B cell (primary cell): Measurements from ENCODE around the gene CNTNAP2. TPM values are rescaled to one million over a fixed set of nuclear protein-coding genes. Genes with fewer than 3 reads are reported as not detected.

Experiments
- ATAC-seq: fragments of 200-7000 bp; cut with Tn5 transposase; one replicate; pipeline ENCODE4 v1.10.0; 2021; ENCODE audit warnings: low read depth, mild to moderate bottlenecking, moderate number of reproducible peaks, moderate library complexity
- CTCF ChIA-PET: fragments of 350-600 bp; sonication (Branson Sonifier 250); formaldehyde crosslinking; loops from one replicate; lab custom pipeline; 2021; ENCODE audit warnings: antibody characterized with exemption, inconsistent platforms; lab: Charles Lee
- POLR2A ChIA-PET: fragments of 350-600 bp; sonication (Branson Sonifier 250); formaldehyde crosslinking; loops from one replicate; lab custom pipeline; 2021; ENCODE audit warnings: antibody characterized with exemption; lab: Charles Lee
- DNase-seq: peaks from one replicate; pipeline ENCODE4 v3.0.0; 2013
- H2AFZ ChIP-seq: 2 replicates; pipeline ENCODE4 v1.6.1; 2012; ENCODE audit warnings: mild to moderate bottlenecking, low read depth, low read length; ENCODE audit not compliant: insufficient read depth, poor library complexity, severe bottlenecking
- H3K27ac ChIP-seq, 2 donors: 1 replicate in 1 of 2; 2 replicates in 1 of 2; pipeline ENCODE4 v1.5.1; 2012 to 2013; ENCODE audit warnings: low read length in 2 of 2, mild to moderate bottlenecking in 2 of 2, moderate library complexity in 1 of 2
- H3K27me3 ChIP-seq, 4 experiments: fragments of 200-600 bp in 1 of 4; sonication (generic) in 1 of 4; replicated peaks in 1 of 4; 1 replicate in 2 of 4; 2 replicates in 2 of 4; pipeline versions ENCODE4 v1.6.1 to v1.7.0; 2013 to 2016; ENCODE audit warnings: low read length in 3 of 4, mild to moderate bottlenecking in 2 of 4, mixed read lengths in 1 of 4, moderate library complexity in 1 of 4; ENCODE audit not compliant: insufficient read depth in 4 of 4, control insufficient read depth in 3 of 4; ENCODE audit errors: control extremely low read depth in 1 of 4
- H3K36me3 ChIP-seq, 2 experiments: replicated peaks in 1 of 2; 1 replicate in 1 of 2; 2 replicates in 1 of 2; pipeline versions ENCODE4 v1.6.1 to v1.7.1; 2013; ENCODE audit warnings: low read length in 1 of 2; ENCODE audit not compliant: insufficient read depth in 2 of 2, control insufficient read depth in 1 of 2; ENCODE audit errors: control extremely low read depth in 1 of 2, extremely low read depth in 1 of 2
- H3K4me1 ChIP-seq, 2 donors: fragments of 200-600 bp in 1 of 2; sonication (generic) in 1 of 2; 1 replicate in 1 of 2; 2 replicates in 1 of 2; pipeline versions ENCODE4 v1.5.1 to v1.6.1; 2013 to 2017; ENCODE audit warnings: low read length in 2 of 2; ENCODE audit not compliant: control insufficient read depth in 2 of 2, insufficient read depth in 2 of 2
- H3K4me2 ChIP-seq: replicated peaks from 2 replicates; pipeline ENCODE3; 2012; ENCODE audit warnings: mild to moderate bottlenecking, low read depth, low read length; ENCODE audit not compliant: poor library complexity, severe bottlenecking
- H3K4me3 ChIP-seq, 5 experiments: fragments of 200-600 bp in 1 of 5; sonication (generic) in 1 of 5; 1 replicate in 3 of 5; 2 replicates in 2 of 5; pipeline versions ENCODE4 v1.5.1 to v1.7.0; 2011 to 2016; ENCODE audit warnings: low read length in 4 of 5, mild to moderate bottlenecking in 4 of 5, low read depth in 2 of 5, control low read depth in 1 of 5, moderate library complexity in 1 of 5; ENCODE audit not compliant: insufficient read depth in 1 of 5; ENCODE audit errors: control extremely low read depth in 1 of 5, extremely low read depth in 1 of 5
- H3K79me2 ChIP-seq: fragments of 200-600 bp; sonication (generic); one replicate; pipeline ENCODE4 v1.6.0; 2016; ENCODE audit warnings: low read length; ENCODE audit not compliant: control insufficient read depth, insufficient read depth
- H3K9ac ChIP-seq: fragments of 200-600 bp; sonication (generic); 2 replicates; pipeline ENCODE4 v1.6.1; 2017; ENCODE audit warnings: mild to moderate bottlenecking, low read length, moderate library complexity
- H3K9me3 ChIP-seq, 3 donors: one replicate each; pipeline versions ENCODE4 v1.6.1 to v1.7.1; 2013; ENCODE audit warnings: low read length in 2 of 3; ENCODE audit not compliant: control insufficient read depth in 2 of 3, insufficient read depth in 1 of 3; ENCODE audit errors: control extremely low read depth in 1 of 3
- H4K20me1 ChIP-seq: 2 replicates; pipeline ENCODE4 v1.6.0; 2012; ENCODE audit warnings: mild to moderate bottlenecking, low read length; ENCODE audit not compliant: insufficient read depth, control insufficient read depth, poor library complexity, severe bottlenecking
- H3K27ac Mint-ChIP-seq: one replicate; pipeline ENCODE4 v1.8.0; 2021; ENCODE audit warnings: mixed read lengths
- H3K27me3 Mint-ChIP-seq: one replicate; pipeline ENCODE4 v1.8.0; 2021; ENCODE audit warnings: mixed read lengths
- H3K4me1 Mint-ChIP-seq: one replicate; pipeline ENCODE4 v1.8.0; 2021; ENCODE audit warnings: mixed read lengths
- H3K4me3 Mint-ChIP-seq: one replicate; pipeline ENCODE4 v1.8.0; 2021; ENCODE audit warnings: mixed read lengths
- H3K9me3 Mint-ChIP-seq: one replicate; pipeline ENCODE4 v1.8.0; 2022; ENCODE audit warnings: mixed read lengths; ENCODE audit not compliant: insufficient read depth
- EZH2 ChIP-seq: IDR thresholded peaks from 2 replicates; pipeline ENCODE4 v1.6.1; 2012; ENCODE audit warnings: borderline replicate concordance, low read depth, mild to moderate bottlenecking, moderate library complexity, low read length; ENCODE audit not compliant: insufficient read depth, poor library complexity, severe bottlenecking
- WGBS: methylation state at CpG from one replicate; pipeline ENCODE4 v1.1.5; 2013; ENCODE audit warnings: missing lambda C conversion rate; ENCODE audit not compliant: insufficient coverage; 5-methylcytosine and 5-hydroxymethylcytosine counted together
- intact Hi-C: fragments of 100-400 bp; cut with micrococcal nuclease; formaldehyde crosslinking; loops from one replicate; pipeline ENCODE4 v1.10.0; 2022
- polyA plus RNA-seq: library from polyadenylated mRNA; depleted of rRNA; stranded (reverse); fragments of >200 nt; gene quantifications from 2 replicates; pipeline ENCODE4 v1.2.3, GENCODE V29; 2012
- total RNA-seq, 2 donors: library from RNA; stranded (reverse); fragments of 120-200 nt in 1 of 2; gene quantifications; 1 replicate in 1 of 2; 2 replicates in 1 of 2; pipeline versions ENCODE4 v1.2.3 to v1.2.4, GENCODE V29; 2013 to 2022
- TF ChIP-seq, protein P1 (sequence below): fragments of 200-600 bp; IDR thresholded peaks from one replicate; pipeline ENCODE4 v1.8.0; 2022; ENCODE audit warnings: antibody characterized with exemption, mild to moderate bottlenecking

Gene CNTNAP2
- total and polyA plus RNA-seq, 2 donors (not counting 1 experiment from before 2014, with no cell fraction given): 7.4 to 16.6 TPM

DNA sequence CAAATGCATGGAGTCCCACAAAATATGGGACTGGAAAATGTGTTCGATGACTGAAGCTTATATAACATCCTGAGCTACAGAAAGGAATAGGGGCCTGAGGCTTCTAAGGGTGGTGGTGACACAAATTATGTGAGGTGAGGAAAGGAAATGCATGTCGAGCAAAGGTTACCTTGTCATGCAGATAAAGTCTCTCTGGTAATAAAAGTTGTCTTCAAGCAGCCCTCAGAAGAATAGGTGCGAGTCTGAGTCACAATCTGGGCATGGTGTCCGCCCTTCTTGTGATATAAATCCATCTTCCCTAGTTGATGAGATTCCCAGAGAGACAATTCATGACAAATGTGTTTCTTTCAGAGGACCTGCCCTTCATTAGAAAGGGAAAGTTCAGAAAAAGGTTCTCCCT, 1488.7 kb downstream of the CNTNAP2 start:
- Mint-ChIP-seq H3K4me3 (no peak overlapping the region), H3K4me1 (no peaks in the 10 kb centered on the region), H3K27me3 (no peaks in the 10 kb centered on the region), H3K9me3 (peaks cover 2% of the 10 kb centered on the region), H3K27ac (no peak overlapping the region)
- ChIA-PET CTCF (no interaction called here), POLR2A (no interaction called here)
- H3K4me2 ChIP-seq: no peak overlapping the region
- H3K36me3 ChIP-seq: no peaks in the 10 kb centered on the region
- intact Hi-C loops: no loop called here
- TF ChIP-seq, protein P1, sequence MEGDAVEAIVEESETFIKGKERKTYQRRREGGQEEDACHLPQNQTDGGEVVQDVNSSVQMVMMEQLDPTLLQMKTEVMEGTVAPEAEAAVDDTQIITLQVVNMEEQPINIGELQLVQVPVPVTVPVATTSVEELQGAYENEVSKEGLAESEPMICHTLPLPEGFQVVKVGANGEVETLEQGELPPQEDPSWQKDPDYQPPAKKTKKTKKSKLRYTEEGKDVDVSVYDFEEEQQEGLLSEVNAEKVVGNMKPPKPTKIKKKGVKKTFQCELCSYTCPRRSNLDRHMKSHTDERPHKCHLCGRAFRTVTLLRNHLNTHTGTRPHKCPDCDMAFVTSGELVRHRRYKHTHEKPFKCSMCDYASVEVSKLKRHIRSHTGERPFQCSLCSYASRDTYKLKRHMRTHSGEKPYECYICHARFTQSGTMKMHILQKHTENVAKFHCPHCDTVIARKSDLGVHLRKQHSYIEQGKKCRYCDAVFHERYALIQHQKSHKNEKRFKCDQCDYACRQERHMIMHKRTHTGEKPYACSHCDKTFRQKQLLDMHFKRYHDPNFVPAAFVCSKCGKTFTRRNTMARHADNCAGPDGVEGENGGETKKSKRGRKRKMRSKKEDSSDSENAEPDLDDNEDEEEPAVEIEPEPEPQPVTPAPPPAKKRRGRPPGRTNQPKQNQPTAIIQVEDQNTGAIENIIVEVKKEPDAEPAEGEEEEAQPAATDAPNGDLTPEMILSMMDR: no peak
- no peak for TF ChIP-seq EZH2
- no peaks in the 10 kb centered on the region for H3K4me1 ChIP-seq
- no peak overlapping the region for H3K27ac ChIP-seq
- no peaks in the 10 kb centered on the region for H3K79me2 ChIP-seq
- H3K27me3 ChIP-seq: no peaks in the 10 kb centered on the region
- no peak overlapping the region for H3K9ac ChIP-seq
- DNase-seq: no peak
- peaks cover 0 to 3% (median 0%) of the 10 kb centered on the region in 3 donors for H3K9me3 ChIP-seq
- no peak overlapping the region for H2AFZ ChIP-seq
- no peak overlapping the region for H3K4me3 ChIP-seq
- H4K20me1 ChIP-seq: no peaks in the 10 kb centered on the region
- ATAC-seq: no peak
- 38% methylated on average over 3 of the region's 4 CpGs for WGBS

DNA sequence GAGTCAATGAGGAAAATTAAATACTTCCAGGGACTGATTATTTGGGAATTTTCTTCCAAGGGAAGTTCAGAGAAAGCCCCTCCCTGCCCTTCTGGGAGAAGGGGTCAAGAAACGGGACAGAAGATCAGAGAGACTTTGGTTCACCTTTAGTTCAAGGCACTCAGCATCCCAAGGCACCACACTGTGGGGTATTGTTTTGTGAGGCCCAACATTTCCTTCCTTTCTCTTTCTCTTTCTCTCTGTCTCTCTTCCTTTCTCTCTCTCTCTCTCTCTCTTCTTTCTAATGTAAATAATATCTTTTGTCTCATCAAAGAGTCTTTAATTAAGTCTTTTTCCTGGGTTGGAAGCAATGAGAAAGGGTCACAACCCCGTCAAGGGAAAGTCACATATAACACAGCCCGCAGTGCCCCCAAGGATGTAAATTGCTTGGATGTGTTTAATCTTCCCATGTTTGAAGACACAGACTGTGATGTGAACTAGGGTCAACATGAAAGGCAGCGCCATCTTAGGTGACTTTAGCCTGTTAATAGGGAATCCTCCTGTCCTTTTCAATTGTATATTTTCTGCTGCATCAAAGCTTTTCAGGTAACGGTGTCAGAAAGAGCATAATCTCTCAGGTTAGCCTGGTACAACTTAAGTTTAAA, 1490.7 kb downstream of the CNTNAP2 start:
- no peaks in the 10 kb centered on the region for H3K4me1 ChIP-seq
- no peaks in the 10 kb centered on the region for H3K79me2 ChIP-seq
- WGBS: 60% methylated on average over 1 of the region's 5 CpGs
- no peak overlapping the region for H3K4me3 ChIP-seq
- H3K27me3 ChIP-seq: no peaks in the 10 kb centered on the region
- H3K9me3 ChIP-seq: peaks cover 0 to 3% (median 0%) of the 10 kb centered on the region in 3 donors
- intact Hi-C loops: no loop called here
- ChIA-PET POLR2A (no interaction called here), CTCF (no interaction called here)
- DNase-seq (no peak), ATAC-seq (no peak)
- no peak overlapping the region for H3K27ac ChIP-seq
- no peak overlapping the region for H3K4me3 Mint-ChIP-seq
- no peak overlapping the region for H3K9ac ChIP-seq
- H3K27ac Mint-ChIP-seq: no peak overlapping the region
- TF ChIP-seq EZH2: no peak
- TF ChIP-seq, protein P1: no peak
- no peaks in the 10 kb centered on the region for H3K4me1 Mint-ChIP-seq
- peaks cover 2% of the 10 kb centered on the region for H3K9me3 Mint-ChIP-seq
- no peaks in the 10 kb centered on the region for H3K27me3 Mint-ChIP-seq
- H3K36me3 ChIP-seq: no peaks in the 10 kb centered on the region
- H3K4me2 ChIP-seq: no peak overlapping the region
- no peaks in the 10 kb centered on the region for H4K20me1 ChIP-seq
- H2AFZ ChIP-seq: no peak overlapping the region
